Measurements from ENCODE around the gene EVI2B. TPM values are rescaled to one million over a fixed set of nuclear protein-coding genes. Genes with fewer than 3 reads are reported as not detected.

Gene EVI2B
- total and polyA plus RNA-seq, 2 of the 4 experiments (the other 2 are of a cell fraction) = under 0.01 to 0.17 TPM

DNA sequence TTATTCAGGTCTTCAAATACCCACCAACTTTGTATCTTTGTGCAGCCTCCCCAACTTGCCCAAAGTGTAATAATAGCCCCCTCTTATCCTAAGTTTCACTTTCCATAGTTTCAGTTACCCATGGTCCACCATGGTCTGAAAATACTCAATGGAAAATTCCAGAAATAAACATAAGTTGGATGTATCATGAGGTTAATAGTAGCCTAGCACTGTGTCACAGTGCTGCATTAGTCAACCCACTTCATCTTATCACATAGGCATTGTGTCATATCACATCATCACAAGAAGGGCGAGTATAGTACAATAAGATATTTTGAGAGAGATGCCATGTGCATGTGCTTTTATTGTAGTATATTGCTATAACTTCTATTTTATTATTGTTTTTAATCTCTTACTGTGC, 38.7 kb downstream of the EVI2B start:
- H3K9me3 ChIP-seq (ENCODE audit: control insufficient read depth, insufficient read depth, low read length) = no peaks in the 10 kb centered on the region
- peak overlapping the region; percentile 55 for H2BK120ac ChIP-seq (ENCODE audit: low read depth, low read length)
- peak overlapping the region; percentile 64; the same call in 1 of the 2 replicates for H3K4ac ChIP-seq (ENCODE audit: low read depth, low read length)
- peak overlapping the region; percentile 68; the same call in 1 of the 3 replicates for H2BK15ac ChIP-seq (ENCODE audit: low read depth, low read length)
- no peak for ATAC-seq (ENCODE audit: low read depth)
- peak overlapping the region; percentile 42; the same call in 1 of the 2 replicates for H3K18ac ChIP-seq (ENCODE audit: low read depth, low read length)
- H3K27me3 ChIP-seq (ENCODE audit: control insufficient read depth, insufficient read depth, low read length) = no peaks in the 10 kb centered on the region
- intact Hi-C loops (cut with micrococcal nuclease) = no loop called here
- DNase-seq = peak; percentile 31
- H3K14ac ChIP-seq (replicated peaks; ENCODE audit: low read depth, low read length) = peak overlapping the region; percentile 83
- H3K9ac ChIP-seq (ENCODE audit: low read depth, low read length) = no peak overlapping the region
- peak overlapping the region; percentile 43; the same call in 1 of the 2 replicates for H2AK5ac ChIP-seq (ENCODE audit: low read depth, low read length)
- dilution Hi-C loops (cut with HindIII; ENCODE audit: low sequenced_read_pairs, unreplicated experiment) = no loop called here
- no peak overlapping the region for H3K4me3 ChIP-seq (ENCODE audit: insufficient read depth, low read depth, low read length)
- no peak overlapping the region; the same call in 1 of the 2 replicates for H3K23ac ChIP-seq (ENCODE audit: low read depth, low read length)
- in situ Hi-C loops (cut with MboI; ENCODE audit: low sequenced_read_pairs) = no loop called here
- no CpG with 5 or more reads among the region's 1 CpG for WGBS, 2 experiments (ENCODE audit: extremely low coverage in 2 of 2, insufficient read length in 1 of 2)
- no peak overlapping the region; the same call in 1 of the 2 replicates for H3K27ac ChIP-seq (ENCODE audit: insufficient read depth, low read length)
- H4K5ac ChIP-seq (ENCODE audit: low read depth, low read length) = peak overlapping the region; percentile 22; the same call in 1 of the 2 replicates
- H4K8ac ChIP-seq (ENCODE audit: low read depth in 2 of 2, low read length in 2 of 2) = peak overlapping the region in 1 of 2 experiments; percentile 56; a peak in 2 of 4 replicates
- H2BK20ac ChIP-seq (ENCODE audit: low read depth, low read length) = peak overlapping the region; percentile 55; the same call in 1 of the 2 replicates
- H3K36me3 ChIP-seq (ENCODE audit: control insufficient read depth, insufficient read depth, low read length) = peaks cover 12% of the 10 kb centered on the region
- peaks cover 9 to 25% of the 10 kb centered on the region in 2 experiments for H3K79me1 ChIP-seq (ENCODE audit: low read depth in 1 of 2, low read length in 2 of 2)
- peaks cover 12% of the 10 kb centered on the region; the same call in 1 of the 2 replicates for H3K9me1 ChIP-seq (ENCODE audit: insufficient read depth, low read length)
- no peak overlapping the region for H2AK9ac ChIP-seq (replicated peaks; ENCODE audit: low read depth, low read length, poor library complexity)
- H2AFZ ChIP-seq (replicated peaks; ENCODE audit: low read length, poor library complexity) = no peak overlapping the region
- H4K91ac ChIP-seq (ENCODE audit: insufficient read depth, low read depth, low read length) = no peak overlapping the region
- CTCF ChIA-PET = no interaction called here
- TF ChIP-seq MXI1 (IDR thresholded peaks at IDR 0.05; ENCODE audit: borderline replicate concordance, low read depth, low read length) = no peak
- TF ChIP-seq MAZ (IDR thresholded peaks at IDR 0.05; ENCODE audit: borderline replicate concordance, low read depth, low read length) = no peak
- TF ChIP-seq BHLHE40 (IDR thresholded peaks at IDR 0.05; ENCODE audit: low read depth, low read length) = no peak
- no peak for TF ChIP-seq NFE2L2 (IDR thresholded peaks at IDR 0.05; ENCODE audit: low read depth, low read length)
- TF ChIP-seq FOS (IDR thresholded peaks at IDR 0.05; ENCODE audit: low read depth, low read length) = no peak
- TF ChIP-seq RFX5 (IDR thresholded peaks at IDR 0.05; ENCODE audit: low read depth, low read length) = no peak
- H3K4me1 ChIP-seq (ENCODE audit: control insufficient read depth, insufficient read depth, low read length) = peaks cover 2% of the 10 kb centered on the region
- H3K4me2 ChIP-seq (ENCODE audit: low read depth, low read length) = no peak overlapping the region
- H2BK5ac ChIP-seq (ENCODE audit: low read depth, low read length, poor library complexity, severe bottlenecking) = peak overlapping the region; percentile 92
- POLR2A ChIA-PET (ENCODE audit: unreplicated experiment) = no interaction called here
- H3K56ac ChIP-seq (ENCODE audit: extremely low read depth, insufficient read depth, low read length) = peak overlapping the region; percentile 10; the same call in 1 of the 2 replicates
- H4K20me1 ChIP-seq (ENCODE audit: insufficient read depth, low read length) = no peaks in the 10 kb centered on the region
- no TSS peak for BruUV-seq (replicated peaks)
